K562 (cell line): Measurements from ENCODE around the gene ACTN1. TPM values are rescaled to one million over a fixed set of nuclear protein-coding genes. Genes with fewer than 3 reads are reported as not detected.

ENCODE experiments used
- ATAC-seq: fragments of 200-7000 bp; cut with Tn5 transposase; 3 replicates; pipeline ENCODE4 v1.9.1; 2020; ENCODE audit warnings: moderate library complexity
- BruUV-seq: library from RNA; stranded (reverse); fragments of 400-500 nt; replicated peaks from 2 replicates; lab custom pipeline; 2021; lab: Mats Ljungman, UMichigan
- CTCF ChIA-PET: fragments of 300-600 bp; formaldehyde crosslinking; extraction: SDS; loops from one replicate; lab custom pipeline; 2021; ENCODE audit warnings: low intra/inter-chr PET ratio; lab: Yijun Ruan, JAX
- POLR2A ChIA-PET: fragments of 300-600, 350-650 bp; sonication (Branson Sonifier 250); formaldehyde crosslinking; extraction: SDS; loops from one replicate; lab custom pipeline; 2021; ENCODE audit warnings: antibody characterized with exemption, inconsistent platforms; lab: Yijun Ruan, JAX
- DNase-seq, 4 experiments: peaks; one replicate each; pipeline versions ENCODE4 v3.0.0 to v3.0.0-alpha.2; 2011 to 2018; ENCODE audit warnings: low spot score in 3 of 4, mixed read lengths in 3 of 4; ENCODE audit errors: extremely low read depth in 1 of 4
- FAIRE-seq: peaks from 2 replicates; lab custom pipeline; 2011; peaks lifted over from hg19 to GRCh38; lab: Jason Lieb, UNC
- H2AFZ ChIP-seq: 2 replicates; pipeline ENCODE4 v1.6.0; 2011; ENCODE audit warnings: low read depth, low read length, control low read depth, inconsistent platforms
- H3K27ac ChIP-seq: fragments of 200-600 bp; 3 replicates; pipeline ENCODE4 v1.8.0; 2011; ENCODE audit warnings: low read depth, mild to moderate bottlenecking, control low read depth, inconsistent platforms, low read length, moderate library complexity, mixed read lengths; ENCODE audit errors: extremely low read depth
- H3K27me3 ChIP-seq, 2 experiments: fragments of 300-600 bp in 1 of 2; 2 replicates in 1 of 2; 3 replicates in 1 of 2; pipeline versions ENCODE4 v1.6.0 to v1.8.0; 2011; ENCODE audit warnings: inconsistent platforms in 2 of 2, low read length in 2 of 2, mild to moderate bottlenecking in 1 of 2, mixed read lengths in 1 of 2, moderate library complexity in 1 of 2; ENCODE audit not compliant: control insufficient read depth in 2 of 2, insufficient read depth in 2 of 2
- H3K36me3 ChIP-seq: fragments of 300-600 bp; 3 replicates; pipeline ENCODE4 v1.8.0; 2011; ENCODE audit warnings: mild to moderate bottlenecking, low read length, inconsistent platforms; ENCODE audit not compliant: control insufficient read depth, insufficient read depth
- H3K4me1 ChIP-seq, 2 experiments: fragments of 200-600 bp in 1 of 2; replicated peaks in 1 of 2; 2 replicates in 1 of 2; 3 replicates in 1 of 2; pipeline versions ENCODE4 v1.5.1 to v1.8.0; 2011; ENCODE audit warnings: inconsistent platforms in 2 of 2, low read length in 2 of 2, mild to moderate bottlenecking in 1 of 2, mixed read lengths in 1 of 2, moderate library complexity in 1 of 2; ENCODE audit not compliant: control insufficient read depth in 2 of 2, insufficient read depth in 2 of 2
- H3K4me2 ChIP-seq: 2 replicates; pipeline ENCODE4 v1.6.1; 2011; ENCODE audit warnings: low read length, control low read depth, inconsistent platforms, mixed read lengths; ENCODE audit not compliant: insufficient read depth
- H3K4me3 ChIP-seq: fragments of 200-600 bp; sonication (generic), shearing (Covaris generic); 2 replicates; pipeline ENCODE4 v1.5.1; 2016; ENCODE audit warnings: control low read depth, inconsistent platforms
- H3K79me2 ChIP-seq: fragments of 200-600 bp; 3 replicates; pipeline ENCODE4 v1.8.0; 2011; ENCODE audit warnings: low read length, inconsistent platforms; ENCODE audit not compliant: control insufficient read depth, insufficient read depth
- H3K9ac ChIP-seq, 2 experiments: 2 replicates each; pipeline versions ENCODE4 v1.6.0 to v1.6.1; 2011; ENCODE audit warnings: low read depth in 2 of 2, low read length in 2 of 2, control low read depth in 1 of 2, inconsistent platforms in 1 of 2, mild to moderate bottlenecking in 1 of 2, mixed read lengths in 1 of 2; ENCODE audit not compliant: insufficient read depth in 1 of 2
- H3K9me1 ChIP-seq: one replicate; pipeline ENCODE4 v1.6.0; 2011; ENCODE audit warnings: inconsistent platforms, mild to moderate bottlenecking, low read length, moderate library complexity; ENCODE audit not compliant: control insufficient read depth, insufficient read depth
- H3K9me3 ChIP-seq: replicated peaks from 2 replicates; pipeline ENCODE4 v1.5.1; 2011; ENCODE audit warnings: low read depth, low read length, inconsistent platforms; ENCODE audit not compliant: control insufficient read depth, insufficient read depth
- H4K20me1 ChIP-seq: replicated peaks from 2 replicates; pipeline ENCODE4 v1.6.1; 2011; ENCODE audit warnings: low read length, inconsistent platforms, mixed read lengths; ENCODE audit not compliant: control insufficient read depth, insufficient read depth
- ARNT ChIP-seq, 2 experiments: fragments of 450-650 bp; IDR thresholded peaks; 2 replicates each; pipeline ENCODE4 v1.6.1; 2016; ENCODE audit warnings: mild to moderate bottlenecking in 1 of 2
- BCLAF1 ChIP-seq, 2 experiments: fragments of 450-650 bp in 1 of 2; IDR thresholded peaks; 2 replicates each; pipeline ENCODE4 v1.6.1; 2011 to 2017; ENCODE audit warnings: low read depth in 2 of 2, antibody characterized with exemption in 1 of 2, borderline replicate concordance in 1 of 2, low read length in 1 of 2, mild to moderate bottlenecking in 1 of 2, mixed read lengths in 1 of 2; ENCODE audit not compliant: control insufficient read depth in 1 of 2
- E2F4 ChIP-seq: sonication (generic); formaldehyde crosslinking; IDR thresholded peaks from 2 replicates; pipeline ENCODE4 v1.8.0; 2022; ENCODE audit warnings: mild to moderate bottlenecking, low read depth, missing genetic modification reagents
- FOXP1 ChIP-seq: sonication (generic); formaldehyde crosslinking; IDR thresholded peaks from 2 replicates; pipeline ENCODE4 v1.8.0; 2022; ENCODE audit warnings: mild to moderate bottlenecking, missing genetic modification reagents
- GABPB2 ChIP-seq: fragments of 250-450 bp; sonication (Bioruptor Pico); conservative IDR thresholded peaks from 2 replicates; pipeline ENCODE4 v1.5.1; 2021; ENCODE audit warnings: mild to moderate bottlenecking
- HDAC3 ChIP-seq: fragments of 450-650 bp; IDR thresholded peaks from 2 replicates; pipeline ENCODE4 v1.6.1; 2018; ENCODE audit warnings: borderline replicate concordance, mild to moderate bottlenecking, moderate library complexity; ENCODE audit not compliant: partially characterized antibody
- POU5F1 ChIP-seq: fragments of 150-350 bp; IDR thresholded peaks from 2 replicates; pipeline ENCODE4 v1.6.1; 2014; ENCODE audit warnings: borderline replicate concordance, low read length, low read depth, mild to moderate bottlenecking; ENCODE audit not compliant: partially characterized antibody
- RBM25 ChIP-seq: fragments of 200-400 bp; formaldehyde crosslinking; IDR thresholded peaks from 2 replicates; pipeline ENCODE4 v1.6.1; 2018; ENCODE audit warnings: low read length, low read depth, moderate library complexity; ENCODE audit not compliant: severe bottlenecking
- ZNF431 ChIP-seq: sonication (generic); formaldehyde crosslinking; IDR thresholded peaks from 2 replicates; pipeline ENCODE4 v1.8.0; 2022; ENCODE audit warnings: mild to moderate bottlenecking, missing genetic modification reagents
- WGBS: fragments of 100-300 bp; shearing (Covaris generic); methylation state at CpG from one replicate; pipeline ENCODE4 v1.1.6; 2016; ENCODE audit warnings: low coverage, mixed read lengths; ENCODE audit not compliant: insufficient coverage; ENCODE audit errors: missing lambda C conversion rate; 5-methylcytosine and 5-hydroxymethylcytosine counted together
- in situ Hi-C: fragments of 300-500 bp; cut with MboI; formaldehyde crosslinking; loops from 4 replicates; pipeline ENCODE4 v1.15.0; 2018; ENCODE audit warnings: inconsistent platforms, mixed read lengths
- intact Hi-C: fragments of 100-400 bp; cut with micrococcal nuclease; formaldehyde crosslinking; loops from 2 replicates; pipeline ENCODE4 v1.14.2; 2022
- polyA plus RNA-seq, 8 experiments: library from polyadenylated mRNA; depleted of rRNA in 4 of 8; stranded (reverse) in 5 of 8; unstranded in 3 of 8; fragments of >200 nt; fragmentation: Nextera tagmentation in 2 of 8; fragmentation: Illumina TruSeq in 1 of 8; extraction: Ambion mirVana in 2 of 8; extraction: Trizol in 1 of 8; gene quantifications; 2 replicates each; pipeline versions ENCODE4 v1.2.1 to v1.2.3, GENCODE V29; 2011 to 2014; ENCODE audit warnings: inconsistent platforms in 1 of 8, missing spikeins in 1 of 8
- total RNA-seq, 7 experiments: library from RNA; depleted of rRNA in 6 of 7; stranded (reverse); fragments of >200 nt in 6 of 7; fragmentation: Illumina TruSeq in 2 of 7; extraction: Trizol in 2 of 7; gene quantifications; 2 replicates each; pipeline versions ENCODE4 v1.2.1 to v1.2.3, GENCODE V29; 2011 to 2021; ENCODE audit warnings: low replicate concordance in 1 of 7
- TF ChIP-seq, protein P1 (sequence below), 2 experiments: fragments of 150-350 bp in 1 of 2; IDR thresholded peaks; 2 replicates each; pipeline ENCODE4 v1.6.1; 2012 to 2016; ENCODE audit warnings: low read depth in 2 of 2, low read length in 2 of 2, mild to moderate bottlenecking in 1 of 2, moderate library complexity in 1 of 2

The ACTN1 gene
- total and polyA plus RNA-seq, 9 of the 15 experiments (the other 6 are each of a cell fraction or from before 2014, with no cell fraction given) = 2.2 to 67.7 (median 34.5) TPM

DNA sequence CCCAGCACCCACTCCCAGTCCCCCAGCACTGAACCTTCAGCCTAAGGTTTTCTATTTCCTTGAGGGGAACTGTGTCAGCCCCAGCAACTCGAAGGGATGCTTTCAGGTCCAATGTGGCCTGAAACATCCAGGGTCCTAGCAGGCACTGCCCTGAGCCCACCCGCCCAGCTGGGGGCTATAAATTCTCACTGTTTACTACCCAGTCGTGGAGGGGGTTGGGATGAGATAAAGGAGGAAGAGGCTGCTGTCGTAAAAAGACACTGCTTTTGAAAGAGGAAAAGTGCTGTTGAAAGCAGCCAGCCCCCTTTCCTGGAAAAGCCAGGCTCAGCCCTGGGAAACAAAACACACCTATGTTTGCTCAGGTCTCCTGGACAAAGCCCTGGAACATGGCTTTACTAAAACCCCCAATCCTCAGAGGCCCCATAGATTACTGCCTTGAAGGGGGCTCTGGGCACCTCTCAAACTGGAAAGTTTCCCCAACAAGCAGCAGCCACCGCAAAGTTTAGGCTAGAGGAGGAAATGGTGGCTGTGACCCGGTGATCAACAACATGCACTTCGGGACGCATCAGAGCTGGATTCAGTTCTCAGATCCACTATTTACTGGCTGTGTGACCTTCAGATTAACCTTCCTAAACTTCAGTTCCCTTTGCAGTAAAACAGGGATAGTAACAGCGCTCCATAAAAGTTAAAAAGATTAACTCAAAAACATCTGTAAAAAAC lies 51.0 kb downstream of the ACTN1 start:
- DNase-seq (no peak), FAIRE-seq (no peak)
- H3K27ac ChIP-seq = no peak overlapping the region
- no peak overlapping the region for H3K9ac ChIP-seq
- POLR2A ChIA-PET = no interaction called here
- H2AFZ ChIP-seq = no peak overlapping the region
- peaks cover 5% of the 10 kb centered on the region; the same call in 1 of the 2 replicates for H3K9me3 ChIP-seq
- in situ Hi-C loops = no loop called here
- no peaks in the 10 kb centered on the region for H3K9me1 ChIP-seq
- no TSS peak for BruUV-seq
- peaks cover 13% of the 10 kb centered on the region; the same call in 1 of the 3 replicates for H3K36me3 ChIP-seq
- TF ChIP-seq ARNT (IDR thresholded peaks at IDR 0.05) = no peak
- TF ChIP-seq GABPB2 (CRISPR knock-in tag) = no peak
- TF ChIP-seq BCLAF1 (IDR thresholded peaks at IDR 0.05; ENCODE audit: borderline replicate concordance in 1 of 2, control insufficient read depth in 1 of 2, low read depth in 2 of 2, low read length in 1 of 2) = no peak
- TF ChIP-seq, protein P1, sequence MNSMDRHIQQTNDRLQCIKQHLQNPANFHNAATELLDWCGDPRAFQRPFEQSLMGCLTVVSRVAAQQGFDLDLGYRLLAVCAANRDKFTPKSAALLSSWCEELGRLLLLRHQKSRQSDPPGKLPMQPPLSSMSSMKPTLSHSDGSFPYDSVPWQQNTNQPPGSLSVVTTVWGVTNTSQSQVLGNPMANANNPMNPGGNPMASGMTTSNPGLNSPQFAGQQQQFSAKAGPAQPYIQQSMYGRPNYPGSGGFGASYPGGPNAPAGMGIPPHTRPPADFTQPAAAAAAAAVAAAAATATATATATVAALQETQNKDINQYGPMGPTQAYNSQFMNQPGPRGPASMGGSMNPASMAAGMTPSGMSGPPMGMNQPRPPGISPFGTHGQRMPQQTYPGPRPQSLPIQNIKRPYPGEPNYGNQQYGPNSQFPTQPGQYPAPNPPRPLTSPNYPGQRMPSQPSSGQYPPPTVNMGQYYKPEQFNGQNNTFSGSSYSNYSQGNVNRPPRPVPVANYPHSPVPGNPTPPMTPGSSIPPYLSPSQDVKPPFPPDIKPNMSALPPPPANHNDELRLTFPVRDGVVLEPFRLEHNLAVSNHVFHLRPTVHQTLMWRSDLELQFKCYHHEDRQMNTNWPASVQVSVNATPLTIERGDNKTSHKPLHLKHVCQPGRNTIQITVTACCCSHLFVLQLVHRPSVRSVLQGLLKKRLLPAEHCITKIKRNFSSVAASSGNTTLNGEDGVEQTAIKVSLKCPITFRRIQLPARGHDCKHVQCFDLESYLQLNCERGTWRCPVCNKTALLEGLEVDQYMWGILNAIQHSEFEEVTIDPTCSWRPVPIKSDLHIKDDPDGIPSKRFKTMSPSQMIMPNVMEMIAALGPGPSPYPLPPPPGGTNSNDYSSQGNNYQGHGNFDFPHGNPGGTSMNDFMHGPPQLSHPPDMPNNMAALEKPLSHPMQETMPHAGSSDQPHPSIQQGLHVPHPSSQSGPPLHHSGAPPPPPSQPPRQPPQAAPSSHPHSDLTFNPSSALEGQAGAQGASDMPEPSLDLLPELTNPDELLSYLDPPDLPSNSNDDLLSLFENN (IDR thresholded peaks at IDR 0.05; ENCODE audit: low read depth in 2 of 2, low read length in 2 of 2) = no peak
- no peak for TF ChIP-seq E2F4 (CRISPR knock-in tag)
- no peak for TF ChIP-seq ZNF431 (CRISPR knock-in tag)
- no peak for TF ChIP-seq RBM25
- no peak for TF ChIP-seq HDAC3
- no peak for TF ChIP-seq FOXP1
- TF ChIP-seq POU5F1 = no peak
- TF ChIP-seq, all 486 proteins: peak for 0
- Histone ChIP-seq H3K27me3 (no peaks in the 10 kb centered on the region), H3K4me2 (no peak overlapping the region), H3K79me2 (no peaks in the 10 kb centered on the region; the same call in 2 of the 3 replicates), H3K4me3 (no peak overlapping the region), H4K20me1 (peaks cover 6% of the 10 kb centered on the region; the same call in 1 of the 2 replicates), H3K4me1 (peaks cover 0 to 7% of the 10 kb centered on the region in 2 experiments; a peak in 2 of 5 replicates)
- intact Hi-C loops = no loop called here
- WGBS = 61% methylated on average over 9 of the region's 9 CpGs
- CTCF ChIA-PET = interaction anchor here (0.7 kb wide), 1 partner anchor 13 kb away, joined by 3 read pairs; no protein-coding TSS in a partner anchor
- ATAC-seq = no peak
